Small intestine (tissue), 7 donors: ENCODE results near the gene KRT23. TPM values are rescaled to one million over a fixed set of nuclear protein-coding genes. Genes with fewer than 3 reads are reported as not detected.
A peak's percentile ranks its signal among the peaks of the same experiment; 100 is the strongest.

Experiments used
- DNase-seq, 2 donors: peaks; one replicate each; pipeline versions ENCODE4 v3.0.0 to v3.0.0-alpha.2; 2013
- FAIRE-seq: peaks from 2 replicates; lab custom pipeline; 2012; peaks lifted over from hg19 to GRCh38; lab: Jason Lieb, UNC
- H3K27ac ChIP-seq, 3 donors: one replicate each; pipeline ENCODE4 v1.5.1; 2013; ENCODE audit warnings: low read length in 2 of 3, mild to moderate bottlenecking in 2 of 3, control low read depth in 1 of 3, inconsistent platforms in 1 of 3, low read depth in 1 of 3, moderate library complexity in 1 of 3
- H3K27me3 ChIP-seq, 3 donors: one replicate each; pipeline ENCODE4 v1.6.1; 2013; ENCODE audit warnings: low read length in 3 of 3, inconsistent platforms in 1 of 3; ENCODE audit not compliant: control insufficient read depth in 3 of 3, insufficient read depth in 3 of 3
- H3K36me3 ChIP-seq, 3 donors: one replicate each; pipeline ENCODE4 v1.6.1; 2013; ENCODE audit warnings: low read length in 3 of 3, inconsistent platforms in 1 of 3, low read depth in 1 of 3, mild to moderate bottlenecking in 1 of 3, moderate library complexity in 1 of 3; ENCODE audit not compliant: control insufficient read depth in 3 of 3, insufficient read depth in 2 of 3
- H3K4me1 ChIP-seq, 3 donors: one replicate each; pipeline ENCODE4 v1.6.1; 2013; ENCODE audit warnings: low read length in 2 of 3, inconsistent platforms in 1 of 3, low read depth in 1 of 3, mild to moderate bottlenecking in 1 of 3, moderate library complexity in 1 of 3; ENCODE audit not compliant: control insufficient read depth in 3 of 3, insufficient read depth in 2 of 3
- H3K4me3 ChIP-seq, 3 donors: one replicate each; pipeline ENCODE4 v1.5.1; 2013; ENCODE audit warnings: low read length in 3 of 3, control low read depth in 1 of 3, inconsistent platforms in 1 of 3, low read depth in 1 of 3, mild to moderate bottlenecking in 1 of 3, moderate library complexity in 1 of 3
- H3K9me3 ChIP-seq, 2 donors: one replicate each; pipeline ENCODE4 v1.6.1; 2013; ENCODE audit warnings: low read depth in 1 of 2, low read length in 1 of 2; ENCODE audit not compliant: control insufficient read depth in 2 of 2, insufficient read depth in 1 of 2
- WGBS, 3 donors: extraction: QIAGEN DNeasy Blood & Tissue Kit; methylation state at CpG; one replicate each; pipeline ENCODE4 v1.1.7; 2013; 5-methylcytosine and 5-hydroxymethylcytosine counted together
- polyA plus RNA-seq, 4 donors: library from polyadenylated mRNA; stranded (reverse) in 3 of 4; unstranded in 1 of 4; fragments of 200-250 nt in 3 of 4; fragments of 120-200 nt in 1 of 4; gene quantifications; one replicate each; pipeline versions ENCODE4 v1.2.1 to v1.2.3, GENCODE V29; 2013
- donor health status: healthy with polysubstance abuse.
- donor health status: control.
- donor health status: control.
- donor health status: Bipolar disorder and iron deficiency.
- donor health status: healthy.

KRT23 gene
- polyA plus RNA-seq, 4 donors, result 0.66 to 0.82 TPM; not detected in 2

GRCh38 chr17:40956401-40957254 lies 19.2 kb upstream of the KRT23 start:
- Histone ChIP-seq H3K36me3 (no peaks in the 10 kb centered on the region), H3K4me1 (no peaks in the 10 kb centered on the region), H3K27me3 (no peaks in the 10 kb centered on the region), H3K27ac (no peak overlapping the region), H3K9me3 (no peaks in the 10 kb centered on the region), H3K4me3 (no peak overlapping the region)
- 62 to 73% (median 68%) methylated on average over 8 of the region's 8 CpGs for WGBS, 3 donors
- peak in 1 of 2 donors; percentile 62 for DNase-seq
- FAIRE-seq, result no peak

GRCh38 chr17:40953881-40954280 lies 16.4 kb upstream of the KRT23 start:
- H3K27ac ChIP-seq, result no peak overlapping the region
- WGBS, 3 donors, result 74 to 85% (median 77%) methylated on average over 2 of the region's 2 CpGs
- H3K4me1 ChIP-seq, result no peaks in the 10 kb centered on the region
- DNase-seq, result no peak
- H3K9me3 ChIP-seq, result no peaks in the 10 kb centered on the region
- H3K27me3 ChIP-seq, result no peaks in the 10 kb centered on the region
- no peak overlapping the region for H3K4me3 ChIP-seq
- no peak for FAIRE-seq
- no peaks in the 10 kb centered on the region for H3K36me3 ChIP-seq

GRCh38 chr17:40952661-40953060 lies 15.2 kb upstream of the KRT23 start:
- H3K36me3 ChIP-seq, result no peaks in the 10 kb centered on the region
- H3K27ac ChIP-seq, result no peak overlapping the region
- no peaks in the 10 kb centered on the region for H3K27me3 ChIP-seq
- 66 to 80% (median 76%) methylated on average over 1 of the region's 1 CpG for WGBS, 3 donors
- no peak overlapping the region for H3K4me3 ChIP-seq
- no peaks in the 10 kb centered on the region for H3K4me1 ChIP-seq
- DNase-seq (no peak), FAIRE-seq (no peak)
- H3K9me3 ChIP-seq, result no peaks in the 10 kb centered on the region

GRCh38 chr17:40952154-40952553 lies 14.7 kb upstream of the KRT23 start:
- Histone ChIP-seq H3K9me3 (no peaks in the 10 kb centered on the region), H3K27me3 (no peaks in the 10 kb centered on the region), H3K36me3 (no peaks in the 10 kb centered on the region), H3K4me3 (no peak overlapping the region), H3K4me1 (no peaks in the 10 kb centered on the region), H3K27ac (no peak overlapping the region)
- WGBS, 3 donors, result 88 to 97% (median 94%) methylated on average over 2 of the region's 2 CpGs
- DNase-seq (no peak), FAIRE-seq (no peak)

- Histone ChIP-seq H3K27me3 (peaks cover 0 to 1% (median 0%) of the 10 kb centered on the region in 3 donors), H3K36me3 (no peaks in the 10 kb centered on the region), H3K27ac (no peak overlapping the region), H3K9me3 (no peaks in the 10 kb centered on the region), H3K4me3 (no peak overlapping the region), H3K4me1 (no peaks in the 10 kb centered on the region)
- 98 to 100% (median 100%) methylated on average over 2 of the region's 2 CpGs for WGBS, 3 donors
- FAIRE-seq (no peak), DNase-seq (no peak)
Observed at GRCh38 chr17:40951011-40951622, 13.7 kb upstream of the KRT23 start.

- Histone ChIP-seq H3K9me3 (no peaks in the 10 kb centered on the region), H3K4me1 (no peaks in the 10 kb centered on the region), H3K27ac (no peak overlapping the region), H3K4me3 (no peak overlapping the region), H3K36me3 (no peaks in the 10 kb centered on the region), H3K27me3 (peaks cover 0 to 1% (median 0%) of the 10 kb centered on the region in 3 donors)
- DNase-seq (no peak), FAIRE-seq (no peak)
- 30 to 76% (median 48%) methylated on average over 7 of the region's 7 CpGs for WGBS, 3 donors
Observed at GRCh38 chr17:40950176-40950575, 12.7 kb upstream of the KRT23 start.

- H3K36me3 ChIP-seq, result no peaks in the 10 kb centered on the region
- H3K9me3 ChIP-seq, result no peaks in the 10 kb centered on the region
- no peak overlapping the region for H3K27ac ChIP-seq
- H3K27me3 ChIP-seq, result peaks cover 0 to 1% (median 0%) of the 10 kb centered on the region in 3 donors
- H3K4me3 ChIP-seq, result no peak overlapping the region
- FAIRE-seq, result no peak
- no peaks in the 10 kb centered on the region for H3K4me1 ChIP-seq
- DNase-seq, result peak; percentile 77 to 83
- 7 to 24% (median 15%) methylated on average over 10 of the region's 10 CpGs for WGBS, 3 donors
Observed at GRCh38 chr17:40949418-40949817, 12.0 kb upstream of the KRT23 start.

- no peaks in the 10 kb centered on the region for H3K9me3 ChIP-seq
- H3K27ac ChIP-seq, result no peak overlapping the region
- peaks cover 0 to 3% (median 0%) of the 10 kb centered on the region in 3 donors for H3K27me3 ChIP-seq
- WGBS, 3 donors, result 77 to 92% (median 78%) methylated on average over 2 of the region's 2 CpGs
- H3K4me1 ChIP-seq, result no peaks in the 10 kb centered on the region
- no peak for DNase-seq
- no peak overlapping the region for H3K4me3 ChIP-seq
- no peak for FAIRE-seq
- H3K36me3 ChIP-seq, result no peaks in the 10 kb centered on the region
Observed at GRCh38 chr17:40947929-40948328, 10.5 kb upstream of the KRT23 start.
